H1 (cell line): ENCODE results near the gene SPON2. TPM values are rescaled to one million over a fixed set of nuclear protein-coding genes. Genes with fewer than 3 reads are reported as not detected.

Experiments
- CTCF ChIA-PET: fragments of 300-600 bp; sonication (Branson Sonifier 250); formaldehyde crosslinking; loops from one replicate; lab custom pipeline; 2021; ENCODE audit not compliant: partially characterized antibody; lab: Charles Lee
- POLR2A ChIA-PET: fragments of 300-600 bp; sonication (Branson Sonifier 250); formaldehyde crosslinking; loops from one replicate; lab custom pipeline; 2021; ENCODE audit warnings: inconsistent platforms; ENCODE audit not compliant: partially characterized antibody; lab: Charles Lee
- DNase-seq, 2 experiments: peaks; one replicate each; pipeline versions ENCODE4 v3.0.0 to v3.0.0-alpha.2; 2010 to 2022; ENCODE audit warnings: low spot score in 2 of 2, low read depth in 1 of 2, mixed read lengths in 1 of 2
- FAIRE-seq: peaks from 2 replicates; lab custom pipeline; 2011; peaks lifted over from hg19 to GRCh38; lab: Jason Lieb, UNC
- H2AFZ ChIP-seq: 2 replicates; pipeline ENCODE4 v1.8.1; 2012; ENCODE audit warnings: low read length, inconsistent platforms
- H2AK5ac ChIP-seq: 2 replicates; pipeline ENCODE4 v1.6.1; 2013; ENCODE audit warnings: low read depth, low read length
- H2BK120ac ChIP-seq: replicated peaks from 2 replicates; pipeline ENCODE3; 2013; ENCODE audit warnings: low read depth, low read length, inconsistent platforms
- H2BK12ac ChIP-seq: 2 replicates; pipeline ENCODE4 v1.6.1; 2013; ENCODE audit warnings: low read depth, low read length
- H2BK15ac ChIP-seq: 2 replicates; pipeline ENCODE4 v1.6.1; 2013; ENCODE audit warnings: low read length
- H2BK20ac ChIP-seq: 2 replicates; pipeline ENCODE4 v1.6.1; 2013; ENCODE audit warnings: low read length
- H2BK5ac ChIP-seq: 2 replicates; pipeline ENCODE4 v1.6.1; 2013; ENCODE audit warnings: low read depth, low read length
- H3K14ac ChIP-seq: 2 replicates; pipeline ENCODE4 v1.6.1; 2013; ENCODE audit warnings: inconsistent platforms; ENCODE audit not compliant: insufficient read length
- H3K18ac ChIP-seq: 2 replicates; pipeline ENCODE4 v1.6.1; 2013; ENCODE audit warnings: low read length; ENCODE audit errors: extremely low read depth
- H3K23ac ChIP-seq: 2 replicates; pipeline ENCODE4 v1.6.1; 2013; ENCODE audit warnings: inconsistent platforms; ENCODE audit not compliant: insufficient read length
- H3K23me2 ChIP-seq: 2 replicates; pipeline ENCODE4 v1.6.1; 2013; ENCODE audit warnings: low read depth, low read length
- H3K27ac ChIP-seq: 2 replicates; pipeline ENCODE4 v1.6.1; 2011; ENCODE audit warnings: low read depth, low read length, inconsistent platforms
- H3K27me3 ChIP-seq, 4 experiments: replicated peaks in 1 of 4; 1 replicate in 1 of 4; 2 replicates in 3 of 4; pipeline versions ENCODE4 v1.6.1 to v1.8.1; 2011 to 2013; ENCODE audit warnings: low read length in 3 of 4, mild to moderate bottlenecking in 3 of 4, inconsistent platforms in 2 of 4, mixed read lengths in 2 of 4, moderate library complexity in 1 of 4; ENCODE audit not compliant: control insufficient read depth in 3 of 4, insufficient read depth in 3 of 4; ENCODE audit errors: extremely low read depth in 1 of 4
- H3K36me3 ChIP-seq, 4 experiments: 2 replicates each; pipeline versions ENCODE4 v1.6.1 to v1.8.1; 2011 to 2013; ENCODE audit warnings: mild to moderate bottlenecking in 4 of 4, low read length in 3 of 4, moderate library complexity in 2 of 4, control low read depth in 1 of 4, inconsistent platforms in 1 of 4; ENCODE audit not compliant: insufficient read depth in 4 of 4, control insufficient read depth in 2 of 4
- H3K4ac ChIP-seq: replicated peaks from 2 replicates; pipeline ENCODE3; 2013; ENCODE audit warnings: low read length, low read depth, mixed read lengths, inconsistent platforms; ENCODE audit not compliant: insufficient read length
- H3K4me1 ChIP-seq, 4 experiments: replicated peaks in 1 of 4; 1 replicate in 1 of 4; 2 replicates in 3 of 4; pipeline versions ENCODE4 v1.6.1 to v1.8.1; 2011 to 2013; ENCODE audit warnings: low read length in 3 of 4, inconsistent platforms in 2 of 4, mixed read lengths in 1 of 4; ENCODE audit not compliant: insufficient read depth in 4 of 4, control insufficient read depth in 3 of 4
- H3K4me2 ChIP-seq, 2 experiments: 2 replicates each; pipeline versions ENCODE4 v1.6.1 to v1.8.1; 2011 to 2013; ENCODE audit warnings: low read depth in 2 of 2, low read length in 2 of 2, control low read depth in 1 of 2, inconsistent platforms in 1 of 2, mild to moderate bottlenecking in 1 of 2; ENCODE audit not compliant: insufficient read depth in 1 of 2
- H3K4me3 ChIP-seq, 4 experiments: fragments of 200-600, 300-600 bp in 1 of 4; sonication (generic), shearing (Covaris generic), sonication (Bioruptor Twin) in 1 of 4; 2 replicates each; pipeline versions ENCODE4 v1.5.1 to v1.8.1; 2011 to 2016; ENCODE audit warnings: low read length in 4 of 4, low read depth in 3 of 4, control low read depth in 2 of 4, inconsistent platforms in 2 of 4, mild to moderate bottlenecking in 2 of 4, mixed read lengths in 1 of 4, moderate library complexity in 1 of 4; ENCODE audit not compliant: insufficient read depth in 2 of 4; ENCODE audit errors: extremely low read depth in 1 of 4
- H3K56ac ChIP-seq: replicated peaks from 2 replicates; pipeline ENCODE3; 2013; ENCODE audit warnings: low read depth, mild to moderate bottlenecking, mixed read lengths, low read length, inconsistent platforms; ENCODE audit not compliant: insufficient read length
- H3K79me1 ChIP-seq: 2 replicates; pipeline ENCODE4 v1.6.1; 2013; ENCODE audit warnings: low read depth, low read length, control low read depth
- H3K79me2 ChIP-seq, 2 experiments: 2 replicates each; pipeline versions ENCODE4 v1.6.1 to v1.8.1; 2012 to 2013; ENCODE audit warnings: low read length in 2 of 2, mild to moderate bottlenecking in 2 of 2, inconsistent platforms in 1 of 2; ENCODE audit not compliant: insufficient read depth in 2 of 2, control insufficient read depth in 1 of 2
- H3K9ac ChIP-seq, 4 experiments: replicated peaks in 1 of 4; 1 replicate in 1 of 4; 2 replicates in 3 of 4; pipeline versions ENCODE4 v1.6.1 to v1.8.1; 2011 to 2013; ENCODE audit warnings: low read depth in 3 of 4, low read length in 3 of 4, control low read depth in 2 of 4, mild to moderate bottlenecking in 2 of 4, moderate library complexity in 2 of 4, inconsistent platforms in 1 of 4; ENCODE audit errors: extremely low read depth in 1 of 4
- H3K9me3 ChIP-seq, 2 experiments: 2 replicates each; pipeline versions ENCODE4 v1.6.1 to v1.8.1; 2012 to 2013; ENCODE audit warnings: mild to moderate bottlenecking in 2 of 2, moderate library complexity in 2 of 2, control low read depth in 1 of 2, inconsistent platforms in 1 of 2, low read depth in 1 of 2, low read length in 1 of 2, mixed read lengths in 1 of 2; ENCODE audit not compliant: insufficient read depth in 2 of 2
- H4K20me1 ChIP-seq, 2 experiments: replicated peaks in 1 of 2; 2 replicates each; pipeline versions ENCODE3 to v1.8.1; 2011 to 2013; ENCODE audit warnings: inconsistent platforms in 2 of 2, low read length in 2 of 2, mild to moderate bottlenecking in 1 of 2; ENCODE audit not compliant: insufficient read depth in 2 of 2, control insufficient read depth in 1 of 2
- H4K5ac ChIP-seq: 2 replicates; pipeline ENCODE4 v1.6.1; 2013; ENCODE audit warnings: low read length, low read depth, mixed read lengths, inconsistent platforms; ENCODE audit not compliant: insufficient read length
- H4K8ac ChIP-seq: 2 replicates; pipeline ENCODE4 v1.8.0; 2013; ENCODE audit warnings: mild to moderate bottlenecking, moderate library complexity, low read length, inconsistent platforms; ENCODE audit not compliant: insufficient read depth; ENCODE audit errors: extremely low read depth
- H4K91ac ChIP-seq: replicated peaks from 2 replicates; pipeline ENCODE3; 2013; ENCODE audit warnings: low read length, mixed read lengths, inconsistent platforms; ENCODE audit not compliant: insufficient read length
- JUN ChIP-seq: IDR thresholded peaks from 2 replicates; pipeline ENCODE4 v1.6.1; 2011; ENCODE audit warnings: low read depth, mild to moderate bottlenecking, improper control_type of control experiment, low read length
- KDM5A ChIP-seq: fragments of 200-600 bp; IDR thresholded peaks from 2 replicates; pipeline ENCODE4 v1.7.1; 2012; ENCODE audit warnings: mild to moderate bottlenecking, low read length, inconsistent platforms, mixed read lengths
- NRF1 ChIP-seq: IDR thresholded peaks from 2 replicates; pipeline ENCODE4 v1.6.1; 2011; ENCODE audit warnings: mild to moderate bottlenecking, low read depth, low read length, improper control_type of control experiment
- WGBS, 2 experiments: shearing (Covaris generic) in 1 of 2; methylation state at CpG; one replicate each; pipeline versions ENCODE4 v1.1.6 to v1.1.7; 2013 to 2015; ENCODE audit warnings: low lambda C conversion rate in 2 of 2, mixed read lengths in 2 of 2, inconsistent platforms in 1 of 2, low coverage in 1 of 2, missing lambda C conversion rate in 1 of 2; ENCODE audit not compliant: insufficient replicate concordance in 2 of 2, insufficient coverage in 1 of 2, insufficient read length in 1 of 2; ENCODE audit errors: extremely low coverage in 1 of 2, missing lambda C conversion rate in 1 of 2; 5-methylcytosine and 5-hydroxymethylcytosine counted together
- polyA plus RNA-seq, 7 experiments: library from polyadenylated mRNA; depleted of rRNA in 3 of 7; stranded (reverse) in 5 of 7; unstranded in 2 of 7; fragments of >200 nt in 5 of 7; fragments of 200-250 nt in 2 of 7; gene quantifications; 1 replicate in 5 of 7; 2 replicates in 1 of 7; 4 replicates in 1 of 7; pipeline versions ENCODE4 v1.2.1 to v1.2.3, GENCODE V29; 2011 to 2013; ENCODE audit warnings: missing spikeins in 2 of 7, mixed read lengths in 2 of 7
- total RNA-seq: library from RNA; stranded (reverse); fragmentation: NEBNext Ultra II Directional; extraction: Animal tissue kit (Norgen Biotek cat#: 25700); gene quantifications from 2 replicates; pipeline ENCODE4 v1.2.1, GENCODE V29; 2021
- TF ChIP-seq, protein P1 (sequence below): IDR thresholded peaks from 2 replicates; pipeline ENCODE4 v1.6.1; 2012; ENCODE audit warnings: inconsistent platforms
- TF ChIP-seq, protein P2 (sequence below), 3 experiments: IDR thresholded peaks; 1 replicate in 2 of 3; 2 replicates in 1 of 3; pipeline versions ENCODE4 v1.5.1 to v1.6.1; 2011; ENCODE audit warnings: low read length in 3 of 3, mild to moderate bottlenecking in 3 of 3, inconsistent platforms in 2 of 3, low read depth in 1 of 3, moderate library complexity in 1 of 3; ENCODE audit not compliant: insufficient read depth in 1 of 3; ENCODE audit errors: control extremely low read depth in 1 of 3

SPON2 gene
- total and polyA plus RNA-seq, 2 of the 8 experiments (the other 6 are each of a cell fraction or from before 2014, with no cell fraction given): 2.8 to 3.2 TPM

DNA sequence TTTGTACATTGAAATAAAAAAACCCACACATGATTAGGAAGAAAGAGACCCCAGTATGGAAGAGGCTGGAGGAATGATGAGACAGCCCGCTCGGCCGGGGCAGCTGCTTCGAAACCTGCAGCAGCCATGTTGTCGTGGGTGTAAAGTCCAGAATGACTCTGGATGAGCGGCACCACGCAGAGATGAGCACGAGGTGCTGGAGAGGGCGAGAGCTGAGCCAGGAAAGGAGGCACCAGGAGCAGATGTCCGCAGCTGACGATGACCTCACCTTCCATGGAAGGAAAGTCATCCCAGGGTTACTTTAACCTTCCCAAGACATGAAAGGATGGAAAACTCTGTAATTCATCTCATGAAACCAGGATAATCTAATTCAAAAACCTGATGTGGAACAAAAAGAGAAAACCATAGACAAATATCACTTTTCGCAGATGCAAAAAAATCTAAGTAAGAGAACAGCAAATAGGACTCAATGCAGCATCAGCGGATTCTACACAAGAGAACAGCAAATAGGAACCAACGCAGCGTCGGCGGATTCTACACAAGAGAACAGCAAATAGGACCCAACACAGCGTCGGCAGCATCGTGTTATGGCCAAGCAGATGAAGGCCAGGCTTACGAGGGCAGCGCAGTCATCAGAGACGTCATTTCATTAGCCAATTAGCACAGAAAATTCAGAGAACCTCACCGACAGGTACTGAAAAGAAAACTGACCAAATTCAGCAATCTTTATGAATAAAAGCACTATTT lies 25.9 kb upstream of the SPON2 start:
- DNase-seq: no peak
- FAIRE-seq: no peak

More for the DNA sequence above, 25.9 kb upstream of the SPON2 start:
- POLR2A ChIA-PET: no interaction called here
- H3K27ac ChIP-seq: no peak overlapping the region
- no peak overlapping the region for H2AK5ac ChIP-seq
- no peak overlapping the region; a peak in 1 of 7 replicates for H3K9ac ChIP-seq
- H3K27me3 ChIP-seq: no peaks in the 10 kb centered on the region; a peak in 2 of 7 replicates
- TF ChIP-seq, protein P1, sequence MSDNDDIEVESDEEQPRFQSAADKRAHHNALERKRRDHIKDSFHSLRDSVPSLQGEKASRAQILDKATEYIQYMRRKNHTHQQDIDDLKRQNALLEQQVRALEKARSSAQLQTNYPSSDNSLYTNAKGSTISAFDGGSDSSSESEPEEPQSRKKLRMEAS: no peak
- TF ChIP-seq NRF1 (no peak), KDM5A (no peak), JUN (no peak)
- TF ChIP-seq, protein P2, sequence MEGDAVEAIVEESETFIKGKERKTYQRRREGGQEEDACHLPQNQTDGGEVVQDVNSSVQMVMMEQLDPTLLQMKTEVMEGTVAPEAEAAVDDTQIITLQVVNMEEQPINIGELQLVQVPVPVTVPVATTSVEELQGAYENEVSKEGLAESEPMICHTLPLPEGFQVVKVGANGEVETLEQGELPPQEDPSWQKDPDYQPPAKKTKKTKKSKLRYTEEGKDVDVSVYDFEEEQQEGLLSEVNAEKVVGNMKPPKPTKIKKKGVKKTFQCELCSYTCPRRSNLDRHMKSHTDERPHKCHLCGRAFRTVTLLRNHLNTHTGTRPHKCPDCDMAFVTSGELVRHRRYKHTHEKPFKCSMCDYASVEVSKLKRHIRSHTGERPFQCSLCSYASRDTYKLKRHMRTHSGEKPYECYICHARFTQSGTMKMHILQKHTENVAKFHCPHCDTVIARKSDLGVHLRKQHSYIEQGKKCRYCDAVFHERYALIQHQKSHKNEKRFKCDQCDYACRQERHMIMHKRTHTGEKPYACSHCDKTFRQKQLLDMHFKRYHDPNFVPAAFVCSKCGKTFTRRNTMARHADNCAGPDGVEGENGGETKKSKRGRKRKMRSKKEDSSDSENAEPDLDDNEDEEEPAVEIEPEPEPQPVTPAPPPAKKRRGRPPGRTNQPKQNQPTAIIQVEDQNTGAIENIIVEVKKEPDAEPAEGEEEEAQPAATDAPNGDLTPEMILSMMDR (IDR thresholded peaks at IDR 0.05; ENCODE audit: control extremely low read depth in 1 of 3, insufficient read depth in 1 of 3, low read depth in 1 of 3, low read length in 3 of 3): no peak
- H2BK12ac ChIP-seq: no peak overlapping the region
- H3K56ac ChIP-seq: no peak overlapping the region
- H3K18ac ChIP-seq: no peak overlapping the region
- no peaks in the 10 kb centered on the region for H4K20me1 ChIP-seq
- no peak overlapping the region for H2BK120ac ChIP-seq
- no peaks in the 10 kb centered on the region for H3K79me2 ChIP-seq
- no peaks in the 10 kb centered on the region for H3K79me1 ChIP-seq
- H2BK15ac ChIP-seq: no peak overlapping the region
- H4K91ac ChIP-seq: no peak overlapping the region
- H3K9me3 ChIP-seq: no peaks in the 10 kb centered on the region
- WGBS, 2 experiments: 91% methylated on average over 24 of the region's 24 CpGs; no CpG with 5 or more reads in 1 of the 2 experiments
- no peaks in the 10 kb centered on the region for H3K4me1 ChIP-seq
- no peak overlapping the region for H2BK5ac ChIP-seq
- no peak overlapping the region for H3K23ac ChIP-seq
- CTCF ChIA-PET: interaction anchor here (1.1 to 2.2 kb wide), 4 partner anchors 20 to 158 kb away, joined by 3 to 7 read pairs (median 4); no protein-coding TSS in a partner anchor
- no peaks in the 10 kb centered on the region for H3K23me2 ChIP-seq
- no peak overlapping the region for H2AFZ ChIP-seq
- no peaks in the 10 kb centered on the region for H3K36me3 ChIP-seq
- no peak overlapping the region for H3K4ac ChIP-seq
- no peak overlapping the region; the same call in 1 of the 2 replicates for H4K8ac ChIP-seq
- no peak overlapping the region for H2BK20ac ChIP-seq
- no peak overlapping the region for H4K5ac ChIP-seq
- H3K4me3 ChIP-seq: no peak overlapping the region
- H3K14ac ChIP-seq: no peak overlapping the region
- no peak overlapping the region for H3K4me2 ChIP-seq
